Pulmonary artery endothelial cell (primary cell): Measurements from ENCODE around the gene FOLR1. TPM values are rescaled to one million over a fixed set of nuclear protein-coding genes. Genes with fewer than 3 reads are reported as not detected.

Experiments
- total RNA-seq: library from RNA; depleted of rRNA; stranded (reverse); fragments of >200 nt; gene quantifications from 2 replicates; pipeline ENCODE4 v1.2.3, GENCODE V29; 2014

FOLR1 gene
- total RNA-seq, 1 donor from 2014 or later: not detected

Other genes with a start within 250 kb of the FOLR1 start
- gene IL18BP, start 193.2 kb upstream of the FOLR1 start, total RNA-seq: 6.1 and 8.4 TPM in 2 replicates
- gene NUMA1, start 111.6 kb upstream of the FOLR1 start, total RNA-seq: 130 and 140 TPM in 2 replicates
- gene LRRC51, start 111.3 kb upstream of the FOLR1 start, total RNA-seq: 2.6 and 3.5 TPM in 2 replicates
- gene LAMTOR1, start 88.8 kb upstream of the FOLR1 start, total RNA-seq: 110 and 113 TPM in 2 replicates
- not detected in 2 replicates for gene TOMT, start 86.2 kb upstream of the FOLR1 start, total RNA-seq
- gene ANAPC15, start 79.4 kb upstream of the FOLR1 start, total RNA-seq: 26.3 and 26.8 TPM in 2 replicates
- not detected in 2 replicates for gene FOLR3, start 56.4 kb upstream of the FOLR1 start, total RNA-seq
- not detected in 2 replicates for gene FOLR2, start 24.7 kb downstream of the FOLR1 start, total RNA-seq
- gene INPPL1, start 32.6 kb downstream of the FOLR1 start, total RNA-seq: 51.4 and 65.5 TPM in 2 replicates
- not detected in 2 replicates for gene PHOX2A, start 52.0 kb downstream of the FOLR1 start, total RNA-seq
- gene CLPB, start 242.4 kb downstream of the FOLR1 start, total RNA-seq: 45.5 and 75.0 TPM in 2 replicates